PC-9 (cell line): ENCODE measurements around the gene HES5. TPM values are rescaled to one million over a fixed set of nuclear protein-coding genes. Genes with fewer than 3 reads are reported as not detected.

Experiments used
- BruUV-seq: library from RNA; stranded (reverse); fragments of 400-500 nt; replicated peaks from 2 replicates; lab custom pipeline; 2021; lab: Mats Ljungman, UMichigan
- CTCF ChIA-PET: fragments of 300-600 bp; sonication (Branson Sonifier 250); formaldehyde crosslinking; loops from one replicate; lab custom pipeline; 2022; ENCODE audit warnings: antibody characterized with exemption; lab: Charles Lee
- POLR2A ChIA-PET: fragments of 300-600 bp; sonication (Branson Sonifier 250); formaldehyde crosslinking; loops from one replicate; lab custom pipeline; 2022; ENCODE audit warnings: antibody characterized with exemption; ENCODE audit not compliant: unreplicated experiment; lab: Charles Lee
- DNase-seq, 2 experiments: peaks; one replicate each; pipeline versions ENCODE4 v3.0.0 to v3.0.0-alpha.2; 2015 to 2022; ENCODE audit warnings: mixed read lengths in 1 of 2
- H2AFZ ChIP-seq: fragments of 200-600 bp; sonication (generic); 2 replicates; pipeline ENCODE4 v1.8.1; 2017; ENCODE audit warnings: antibody characterized with exemption
- H3F3A ChIP-seq: fragments of 200-600 bp; sonication (generic); 2 replicates; pipeline ENCODE4 v1.8.1; 2017; ENCODE audit warnings: antibody characterized with exemption, mild to moderate bottlenecking, low read depth; ENCODE audit not compliant: insufficient read depth
- H3K27ac ChIP-seq: fragments of 200-600 bp; sonication (generic); 2 replicates; pipeline ENCODE4 v1.6.1; 2016; ENCODE audit warnings: mixed run types
- H3K27me3 ChIP-seq: fragments of 200-600 bp; sonication (generic); 2 replicates; pipeline ENCODE4 v1.6.1; 2016; ENCODE audit warnings: low read depth, mixed run types; ENCODE audit not compliant: insufficient read depth
- H3K36me3 ChIP-seq: fragments of 200-600 bp; sonication (generic); 2 replicates; pipeline ENCODE4 v1.6.1; 2016; ENCODE audit warnings: low read depth, mixed run types
- H3K4me1 ChIP-seq: fragments of 200-600 bp; sonication (generic); replicated peaks from 2 replicates; pipeline ENCODE4 v1.6.1; 2016; ENCODE audit warnings: mixed run types; ENCODE audit not compliant: insufficient read depth
- H3K4me2 ChIP-seq: fragments of 200-600 bp; sonication (generic); 2 replicates; pipeline ENCODE4 v1.6.1; 2017; ENCODE audit warnings: mixed run types
- H3K4me3 ChIP-seq: fragments of 200-600 bp; sonication (generic); 2 replicates; pipeline ENCODE4 v1.6.1; 2016; ENCODE audit warnings: mixed run types
- H3K79me2 ChIP-seq: fragments of 200-600 bp; sonication (generic); 2 replicates; pipeline ENCODE4 v1.6.1; 2017; ENCODE audit warnings: low read depth, mixed run types
- H3K9me2 ChIP-seq: fragments of 200-600 bp; sonication (generic); 2 replicates; pipeline ENCODE4 v1.8.1; 2017; ENCODE audit warnings: mild to moderate bottlenecking; ENCODE audit not compliant: insufficient read depth
- H3K9me3 ChIP-seq: fragments of 200-600 bp; sonication (generic); 2 replicates; pipeline ENCODE4 v1.8.1; 2016; ENCODE audit warnings: low read depth; ENCODE audit not compliant: insufficient read depth
- H4K20me1 ChIP-seq: fragments of 200-600 bp; sonication (generic); 2 replicates; pipeline ENCODE4 v1.8.1; 2017; ENCODE audit not compliant: insufficient read depth
- CTCF ChIP-seq: fragments of 200-600 bp; sonication (generic); conservative IDR thresholded peaks from 2 replicates; pipeline ENCODE4 v1.6.1; 2017; ENCODE audit warnings: mixed run types, antibody characterized with exemption, mild to moderate bottlenecking, moderate library complexity
- EZH2 ChIP-seq: fragments of 200-600 bp; sonication (generic); IDR thresholded peaks from 2 replicates; pipeline ENCODE4 v1.8.0; 2017; ENCODE audit warnings: antibody characterized with exemption, low read depth
- intact Hi-C: fragments of 100-400 bp; cut with micrococcal nuclease; formaldehyde crosslinking; loops from one replicate; pipeline ENCODE4 v1.10.0; 2022; ENCODE audit not compliant: unreplicated experiment
- total RNA-seq: library from RNA; stranded (reverse); gene quantifications from 2 replicates; pipeline ENCODE4 v1.2.3, GENCODE V29; 2021

HES5 gene
- total RNA-seq, 1 experiment from 2014 or later = not detected

GRCh38 chr1:2567083-2567679 is 37.1 kb upstream of the HES5 start:
- no peaks in the 10 kb centered on the region for H4K20me1 ChIP-seq
- DNase-seq = no peak
- H3K36me3 ChIP-seq = no peaks in the 10 kb centered on the region
- H3K9me3 ChIP-seq = no peaks in the 10 kb centered on the region
- BruUV-seq = no TSS peak
- no peaks in the 10 kb centered on the region for H3F3A ChIP-seq
- H3K79me2 ChIP-seq = no peaks in the 10 kb centered on the region
- intact Hi-C loops = no loop called here
- TF ChIP-seq EZH2 = no peak
- no peak for TF ChIP-seq CTCF
- no peak overlapping the region for H2AFZ ChIP-seq
- H3K9me2 ChIP-seq = no peaks in the 10 kb centered on the region
- ChIA-PET CTCF (no interaction called here), POLR2A (interaction anchor here (0.7 kb wide), 1 partner anchor 23 kb away, joined by 10 read pairs; no protein-coding TSS in a partner anchor)
- no peak overlapping the region for H3K4me2 ChIP-seq
- H3K4me3 ChIP-seq = no peak overlapping the region
- H3K4me1 ChIP-seq = no peaks in the 10 kb centered on the region
- H3K27me3 ChIP-seq = peaks cover 51% of the 10 kb centered on the region
- H3K27ac ChIP-seq = no peak overlapping the region

GRCh38 chr1:2566101-2567045 is 36.3 kb upstream of the HES5 start:
- no peaks in the 10 kb centered on the region for H3K9me3 ChIP-seq
- no peak overlapping the region for H3K27ac ChIP-seq
- H2AFZ ChIP-seq = no peak overlapping the region
- ChIA-PET CTCF (no interaction called here), POLR2A (interaction anchor here (0.7 kb wide), 1 partner anchor 22 kb away, joined by 10 read pairs; no protein-coding TSS in a partner anchor)
- peaks cover 43% of the 10 kb centered on the region for H3K27me3 ChIP-seq
- H4K20me1 ChIP-seq = no peaks in the 10 kb centered on the region
- H3K9me2 ChIP-seq = no peaks in the 10 kb centered on the region
- H3K4me3 ChIP-seq = no peak overlapping the region
- intact Hi-C loops = no loop called here
- no peak overlapping the region for H3K4me2 ChIP-seq
- no TSS peak for BruUV-seq
- no peaks in the 10 kb centered on the region for H3K4me1 ChIP-seq
- H3K79me2 ChIP-seq = no peaks in the 10 kb centered on the region
- H3K36me3 ChIP-seq = no peaks in the 10 kb centered on the region
- no peak for TF ChIP-seq EZH2
- TF ChIP-seq CTCF = no peak
- DNase-seq = peak; percentile 30 to 56
- no peaks in the 10 kb centered on the region for H3F3A ChIP-seq

- H3K4me3 ChIP-seq = no peak overlapping the region
- no peaks in the 10 kb centered on the region for H4K20me1 ChIP-seq
- no peaks in the 10 kb centered on the region for H3K9me2 ChIP-seq
- no peak overlapping the region for H3K27ac ChIP-seq
- CTCF ChIA-PET = interaction anchor here (0.6 kb wide), 1 partner anchor 220 kb away, joined by 3 read pairs; no protein-coding TSS in a partner anchor
- POLR2A ChIA-PET = no interaction called here
- TF ChIP-seq CTCF = no peak
- TF ChIP-seq EZH2 = no peak
- no peaks in the 10 kb centered on the region for H3K4me1 ChIP-seq
- H3K9me3 ChIP-seq = no peaks in the 10 kb centered on the region
- no peaks in the 10 kb centered on the region for H3K36me3 ChIP-seq
- peaks cover 30% of the 10 kb centered on the region for H3K27me3 ChIP-seq
- no peaks in the 10 kb centered on the region for H3K79me2 ChIP-seq
- H3K4me2 ChIP-seq = no peak overlapping the region
- intact Hi-C loops = no loop called here
- no TSS peak for BruUV-seq
- DNase-seq = no peak
- no peaks in the 10 kb centered on the region for H3F3A ChIP-seq
- no peak overlapping the region for H2AFZ ChIP-seq
Observed at GRCh38 chr1:2564815-2565374, 34.8 kb upstream of the HES5 start.
